ENCODE data around the gene PIK3AP1. TPM values are rescaled to one million over a fixed set of nuclear protein-coding genes. Genes with fewer than 3 reads are reported as not detected.

The PIK3AP1 gene
- total RNA-seq, 1 experiment from 2014 or later = 1.7 TPM

DNA sequence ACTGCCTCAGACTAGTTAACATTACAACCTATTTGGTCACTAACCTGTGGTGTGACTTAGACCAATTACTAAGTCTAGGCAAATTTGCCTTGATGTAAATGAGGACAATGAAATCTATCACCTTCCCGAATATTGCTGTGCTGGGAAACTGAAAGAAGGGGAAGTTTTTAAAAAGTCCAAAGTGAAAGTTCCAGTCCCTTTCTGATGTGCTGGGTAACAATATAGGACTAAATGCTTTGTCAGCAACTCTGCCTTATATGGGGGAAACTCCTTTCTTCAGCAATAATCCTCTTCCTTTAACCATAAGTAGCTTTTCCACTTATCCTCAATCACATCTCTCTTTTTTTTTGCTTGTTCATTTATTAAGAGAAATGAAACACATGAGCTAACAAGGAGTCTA, 3.9 kb downstream of the PIK3AP1 start:
- H3K4me1 ChIP-seq (replicated peaks; ENCODE audit: insufficient read depth) = no peaks in the 10 kb centered on the region
- H3K27me3 ChIP-seq (ENCODE audit: insufficient read depth, low read depth) = no peaks in the 10 kb centered on the region
- H3K27ac ChIP-seq = no peak overlapping the region
- BruUV-seq (replicated peaks) = no TSS peak
- intact Hi-C loops (cut with micrococcal nuclease; ENCODE audit: unreplicated experiment) = no loop called here
- CTCF ChIA-PET = no interaction called here
- no peak overlapping the region for H2AFZ ChIP-seq
- no peak overlapping the region for H3K4me3 ChIP-seq
- no peaks in the 10 kb centered on the region for H3K9me2 ChIP-seq (ENCODE audit: insufficient read depth)
- no peak for DNase-seq
- no peaks in the 10 kb centered on the region for H3K79me2 ChIP-seq (ENCODE audit: low read depth)
- no peaks in the 10 kb centered on the region for H4K20me1 ChIP-seq (ENCODE audit: insufficient read depth)
- H3K9me3 ChIP-seq (ENCODE audit: insufficient read depth, low read depth) = no peaks in the 10 kb centered on the region
- no peaks in the 10 kb centered on the region for H3K36me3 ChIP-seq (ENCODE audit: low read depth)
- H3K4me2 ChIP-seq = no peak overlapping the region
- no peak for TF ChIP-seq EZH2 (IDR thresholded peaks at IDR 0.05; ENCODE audit: low read depth)
- TF ChIP-seq, protein P1, sequence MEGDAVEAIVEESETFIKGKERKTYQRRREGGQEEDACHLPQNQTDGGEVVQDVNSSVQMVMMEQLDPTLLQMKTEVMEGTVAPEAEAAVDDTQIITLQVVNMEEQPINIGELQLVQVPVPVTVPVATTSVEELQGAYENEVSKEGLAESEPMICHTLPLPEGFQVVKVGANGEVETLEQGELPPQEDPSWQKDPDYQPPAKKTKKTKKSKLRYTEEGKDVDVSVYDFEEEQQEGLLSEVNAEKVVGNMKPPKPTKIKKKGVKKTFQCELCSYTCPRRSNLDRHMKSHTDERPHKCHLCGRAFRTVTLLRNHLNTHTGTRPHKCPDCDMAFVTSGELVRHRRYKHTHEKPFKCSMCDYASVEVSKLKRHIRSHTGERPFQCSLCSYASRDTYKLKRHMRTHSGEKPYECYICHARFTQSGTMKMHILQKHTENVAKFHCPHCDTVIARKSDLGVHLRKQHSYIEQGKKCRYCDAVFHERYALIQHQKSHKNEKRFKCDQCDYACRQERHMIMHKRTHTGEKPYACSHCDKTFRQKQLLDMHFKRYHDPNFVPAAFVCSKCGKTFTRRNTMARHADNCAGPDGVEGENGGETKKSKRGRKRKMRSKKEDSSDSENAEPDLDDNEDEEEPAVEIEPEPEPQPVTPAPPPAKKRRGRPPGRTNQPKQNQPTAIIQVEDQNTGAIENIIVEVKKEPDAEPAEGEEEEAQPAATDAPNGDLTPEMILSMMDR (conservative IDR thresholded peaks at IDR 0.05) = no peak
- POLR2A ChIA-PET (ENCODE audit: unreplicated experiment) = no interaction called here
- no peaks in the 10 kb centered on the region for H3F3A ChIP-seq (ENCODE audit: insufficient read depth, low read depth)

DNA sequence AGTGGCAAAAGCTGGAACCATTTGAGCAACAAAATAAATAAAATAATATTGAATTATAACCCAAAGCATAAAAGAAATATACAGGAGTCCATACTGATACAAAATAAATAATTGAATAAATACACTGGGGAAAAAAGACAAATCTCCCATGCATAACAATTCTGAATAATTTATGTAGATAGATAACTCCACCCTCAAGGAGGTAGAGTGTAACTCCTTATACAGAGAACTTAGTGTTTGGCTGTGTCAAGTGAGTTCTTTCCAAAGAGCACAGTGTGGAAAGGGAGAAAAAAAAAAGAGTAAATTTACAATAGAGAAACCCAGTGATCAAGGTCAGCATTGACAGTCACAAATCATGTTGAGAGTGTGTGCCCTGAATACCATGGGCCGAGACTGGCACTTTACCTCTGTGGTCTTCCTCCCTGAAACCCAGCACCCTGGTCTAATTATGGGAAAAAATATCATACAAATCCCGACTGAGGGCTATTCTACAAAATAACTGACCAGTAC, 5.5 kb downstream of the PIK3AP1 start:
- ChIA-PET POLR2A (ENCODE audit: unreplicated experiment) (no interaction called here), CTCF (no interaction called here)
- H3K36me3 ChIP-seq (ENCODE audit: low read depth) = no peaks in the 10 kb centered on the region
- TF ChIP-seq EZH2 (IDR thresholded peaks at IDR 0.05; ENCODE audit: low read depth) = no peak
- TF ChIP-seq, protein P1 (conservative IDR thresholded peaks at IDR 0.05) = no peak
- intact Hi-C loops (cut with micrococcal nuclease; ENCODE audit: unreplicated experiment) = no loop called here
- no peaks in the 10 kb centered on the region for H3K27me3 ChIP-seq (ENCODE audit: insufficient read depth, low read depth)
- BruUV-seq (replicated peaks) = no TSS peak
- no peaks in the 10 kb centered on the region for H3K79me2 ChIP-seq (ENCODE audit: low read depth)
- no peaks in the 10 kb centered on the region for H3K9me2 ChIP-seq (ENCODE audit: insufficient read depth)
- H4K20me1 ChIP-seq (ENCODE audit: insufficient read depth) = no peaks in the 10 kb centered on the region
- H2AFZ ChIP-seq = no peak overlapping the region
- no peak overlapping the region for H3K4me2 ChIP-seq
- no peak overlapping the region for H3K4me3 ChIP-seq
- H3K9me3 ChIP-seq (ENCODE audit: insufficient read depth, low read depth) = no peaks in the 10 kb centered on the region
- no peak for DNase-seq
- no peaks in the 10 kb centered on the region for H3K4me1 ChIP-seq (replicated peaks; ENCODE audit: insufficient read depth)
- H3F3A ChIP-seq (ENCODE audit: insufficient read depth, low read depth) = no peaks in the 10 kb centered on the region
- no peak overlapping the region for H3K27ac ChIP-seq

DNA sequence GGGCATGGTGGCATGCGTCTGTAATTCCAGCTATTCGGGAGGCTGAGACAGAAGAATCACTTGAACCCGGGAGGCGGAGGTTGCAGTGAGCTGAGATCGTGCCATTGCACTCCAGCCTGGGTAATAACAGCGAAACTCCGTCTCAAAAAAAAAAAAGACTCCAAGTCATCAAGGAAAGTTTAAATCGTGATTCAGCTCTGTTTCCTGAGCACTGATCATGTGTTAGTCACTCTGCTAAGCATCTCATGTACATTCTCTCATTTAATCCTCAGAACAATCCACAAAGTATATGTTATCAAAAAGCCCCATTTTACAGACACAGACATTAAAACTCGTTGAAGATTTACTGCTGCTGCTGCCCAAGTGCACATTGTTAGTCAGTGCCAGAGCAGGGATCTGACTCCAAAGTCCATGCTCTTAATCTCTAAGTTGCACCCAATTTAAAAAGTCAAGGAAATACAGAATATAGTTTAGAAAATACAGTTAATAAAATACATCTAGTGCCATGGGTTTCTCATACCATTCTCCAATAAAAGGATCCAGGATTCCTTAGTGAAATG, 6.2 kb downstream of the PIK3AP1 start:
- H3F3A ChIP-seq (ENCODE audit: insufficient read depth, low read depth) = no peaks in the 10 kb centered on the region
- DNase-seq = no peak
- H3K27me3 ChIP-seq (ENCODE audit: insufficient read depth, low read depth) = no peaks in the 10 kb centered on the region
- no peak for TF ChIP-seq EZH2 (IDR thresholded peaks at IDR 0.05; ENCODE audit: low read depth)
- TF ChIP-seq, protein P1 (conservative IDR thresholded peaks at IDR 0.05) = no peak
- H3K4me2 ChIP-seq = no peak overlapping the region
- CTCF ChIA-PET = no interaction called here
- no peaks in the 10 kb centered on the region for H3K36me3 ChIP-seq (ENCODE audit: low read depth)
- intact Hi-C loops (cut with micrococcal nuclease; ENCODE audit: unreplicated experiment) = no loop called here
- H3K9me2 ChIP-seq (ENCODE audit: insufficient read depth) = no peaks in the 10 kb centered on the region
- no peaks in the 10 kb centered on the region for H3K79me2 ChIP-seq (ENCODE audit: low read depth)
- no peaks in the 10 kb centered on the region for H3K9me3 ChIP-seq (ENCODE audit: insufficient read depth, low read depth)
- no peak overlapping the region for H3K4me3 ChIP-seq
- POLR2A ChIA-PET (ENCODE audit: unreplicated experiment) = interaction anchor here (0.6 kb wide), 1 partner anchor 10 kb away, joined by 16 read pairs; no protein-coding TSS in a partner anchor
- H4K20me1 ChIP-seq (ENCODE audit: insufficient read depth) = no peaks in the 10 kb centered on the region
- no TSS peak for BruUV-seq (replicated peaks)
- no peak overlapping the region for H2AFZ ChIP-seq
- H3K4me1 ChIP-seq (replicated peaks; ENCODE audit: insufficient read depth) = no peaks in the 10 kb centered on the region
- H3K27ac ChIP-seq = no peak overlapping the region
